ENCODE measurements around the gene BACH2. TPM values are rescaled to one million over a fixed set of nuclear protein-coding genes. Genes with fewer than 3 reads are reported as not detected.

The BACH2 gene
- total and polyA plus RNA-seq, 2 of the 4 experiments (the other 2 are of a cell fraction): 1.3 to 1.4 TPM

GRCh38 chr6:90015883-90016282 lies 280.8 kb downstream of the BACH2 start:
- dilution Hi-C loops (cut with HindIII; ENCODE audit: low sequenced_read_pairs, unreplicated experiment): no loop called here
- CTCF ChIA-PET: no interaction called here
- H2BK120ac ChIP-seq (ENCODE audit: low read depth, low read length): no peak overlapping the region
- no peak overlapping the region for H2BK5ac ChIP-seq (ENCODE audit: low read depth, low read length, poor library complexity, severe bottlenecking)
- H4K8ac ChIP-seq (ENCODE audit: low read depth in 2 of 2, low read length in 2 of 2): no peak overlapping the region
- no TSS peak for BruUV-seq (replicated peaks)
- H2AK9ac ChIP-seq (replicated peaks; ENCODE audit: low read depth, low read length, poor library complexity): no peak overlapping the region
- H3K14ac ChIP-seq (replicated peaks; ENCODE audit: low read depth, low read length): no peak overlapping the region
- no peak overlapping the region for H4K91ac ChIP-seq (ENCODE audit: insufficient read depth, low read depth, low read length)
- H2BK15ac ChIP-seq (ENCODE audit: low read depth, low read length): no peak overlapping the region
- no peaks in the 10 kb centered on the region for H3K36me3 ChIP-seq (ENCODE audit: control insufficient read depth, insufficient read depth, low read length)
- no peaks in the 10 kb centered on the region for H4K20me1 ChIP-seq (ENCODE audit: insufficient read depth, low read length)
- no peak overlapping the region for H3K4ac ChIP-seq (ENCODE audit: low read depth, low read length)
- H2BK20ac ChIP-seq (ENCODE audit: low read depth, low read length): no peak overlapping the region
- H3K9me3 ChIP-seq (ENCODE audit: control insufficient read depth, insufficient read depth, low read length): no peaks in the 10 kb centered on the region
- H3K27ac ChIP-seq (ENCODE audit: insufficient read depth, low read length): no peak overlapping the region
- H2AFZ ChIP-seq (replicated peaks; ENCODE audit: low read length, poor library complexity): no peak overlapping the region
- no peak overlapping the region for H3K4me2 ChIP-seq (ENCODE audit: low read depth, low read length)
- no peaks in the 10 kb centered on the region for H3K79me1 ChIP-seq (ENCODE audit: low read depth in 1 of 2, low read length in 2 of 2)
- DNase-seq (no peak), ATAC-seq (ENCODE audit: low read depth) (no peak)
- POLR2A ChIA-PET (ENCODE audit: unreplicated experiment): no interaction called here
- no peak overlapping the region for H3K23ac ChIP-seq (ENCODE audit: low read depth, low read length)
- H3K27me3 ChIP-seq (ENCODE audit: control insufficient read depth, insufficient read depth, low read length): no peaks in the 10 kb centered on the region
- H3K4me3 ChIP-seq (ENCODE audit: insufficient read depth, low read depth, low read length): no peak overlapping the region
- intact Hi-C loops (cut with micrococcal nuclease): no loop called here
- WGBS, 2 experiments (ENCODE audit: extremely low coverage in 2 of 2, insufficient read length in 1 of 2): no CpG with 5 or more reads among the region's 1 CpG
- no peaks in the 10 kb centered on the region for H3K9me1 ChIP-seq (ENCODE audit: insufficient read depth, low read length)
- H3K18ac ChIP-seq (ENCODE audit: low read depth, low read length): no peak overlapping the region
- in situ Hi-C loops (cut with MboI; ENCODE audit: low sequenced_read_pairs): no loop called here
- no peak for TF ChIP-seq MAZ (IDR thresholded peaks at IDR 0.05; ENCODE audit: borderline replicate concordance, low read depth, low read length)
- H3K9ac ChIP-seq (ENCODE audit: low read depth, low read length): no peak overlapping the region
- H2AK5ac ChIP-seq (ENCODE audit: low read depth, low read length): no peak overlapping the region
- no peak overlapping the region for H4K5ac ChIP-seq (ENCODE audit: low read depth, low read length)
- H3K56ac ChIP-seq (ENCODE audit: extremely low read depth, insufficient read depth, low read length): no peak overlapping the region
- H3K4me1 ChIP-seq (ENCODE audit: control insufficient read depth, insufficient read depth, low read length): no peaks in the 10 kb centered on the region; the same call in 1 of the 2 replicates
